HUES48 (cell line): ENCODE results near the gene GOT2.
"Not testable (repeated sequence)": the region's sequence is repeated elsewhere in the genome, so short reads cannot be mapped to it uniquely, and the experiment has no call there.

Experiments
- H3K27ac ChIP-seq: one replicate; pipeline ENCODE4 v1.7.0; 2013; ENCODE audit warnings: low read depth, low read length, inconsistent platforms
- H3K27me3 ChIP-seq: 2 replicates; pipeline ENCODE4 v1.6.1; 2013; ENCODE audit warnings: mild to moderate bottlenecking, low read length; ENCODE audit not compliant: control insufficient read depth, insufficient read depth
- H3K36me3 ChIP-seq: 2 replicates; pipeline ENCODE4 v1.6.1; 2013; ENCODE audit warnings: low read length; ENCODE audit not compliant: control insufficient read depth, insufficient read depth
- H3K4me1 ChIP-seq: 2 replicates; pipeline ENCODE4 v1.6.1; 2013; ENCODE audit warnings: mild to moderate bottlenecking, low read length; ENCODE audit not compliant: control insufficient read depth, insufficient read depth
- H3K4me3 ChIP-seq: 2 replicates; pipeline ENCODE4 v1.5.1; 2013; ENCODE audit warnings: mild to moderate bottlenecking, low read depth, low read length
- H3K9ac ChIP-seq: 2 replicates; pipeline ENCODE4 v1.6.1; 2013; ENCODE audit warnings: mild to moderate bottlenecking, low read depth, low read length, moderate library complexity
- H3K9me3 ChIP-seq: 2 replicates; pipeline ENCODE4 v1.6.1; 2013; ENCODE audit warnings: low read length; ENCODE audit not compliant: control insufficient read depth, insufficient read depth

The GOT2 gene

DNA sequence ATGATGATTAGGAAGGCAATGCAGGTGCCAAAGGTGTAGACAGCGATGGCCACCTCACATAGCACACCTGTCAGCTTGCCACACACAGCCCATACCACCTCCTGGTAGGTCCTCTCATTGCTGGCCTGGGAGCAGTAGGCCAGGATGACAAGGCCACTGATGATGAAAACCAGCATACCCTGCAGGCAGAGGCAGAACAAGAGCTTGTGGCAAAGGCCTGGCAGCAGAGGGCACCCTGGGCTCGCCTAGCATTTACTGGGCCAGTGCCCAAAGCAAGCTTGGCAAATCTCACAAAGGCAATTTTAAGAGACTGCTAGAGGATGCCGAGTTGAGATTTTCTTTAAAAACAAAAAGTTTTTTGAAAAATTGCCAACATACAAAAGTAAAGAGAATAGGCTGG lies 55.4 kb downstream of the GOT2 start:
- peaks cover 53% of the 10 kb centered on the region for H3K36me3 ChIP-seq

DNA sequence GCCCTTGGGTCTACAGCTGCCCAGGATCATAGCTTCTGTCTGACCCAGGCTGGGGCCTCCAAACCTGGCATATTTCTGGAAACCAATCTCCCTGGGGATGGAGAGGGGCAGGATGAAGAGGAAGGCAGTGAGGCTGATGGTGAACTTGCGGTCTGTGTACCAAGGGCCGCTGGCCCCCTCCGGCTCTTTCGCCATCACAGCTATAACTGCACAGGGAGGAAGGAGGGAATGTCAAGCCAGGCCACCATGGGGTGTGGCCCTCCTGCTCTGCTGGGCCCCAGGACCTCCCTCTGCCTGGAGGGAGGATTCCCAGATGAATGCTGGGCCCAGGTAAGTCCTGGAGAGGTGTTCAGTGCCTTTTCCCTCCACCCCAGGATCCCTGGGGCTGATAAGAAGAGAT lies 55.8 kb downstream of the GOT2 start:
- Histone ChIP-seq H3K27me3 (no peaks in the 10 kb centered on the region), H3K4me1 (no peaks in the 10 kb centered on the region), H3K9me3 (no peaks in the 10 kb centered on the region), H3K27ac (no peak overlapping the region), H3K36me3 (peaks cover 53% of the 10 kb centered on the region), H3K9ac (no peak overlapping the region), H3K4me3 (no peak overlapping the region)

More for the DNA sequence above, 55.4 kb downstream of the GOT2 start:
- Histone ChIP-seq H3K27me3 (no peaks in the 10 kb centered on the region), H3K4me1 (no peaks in the 10 kb centered on the region), H3K27ac (no peak overlapping the region), H3K9ac (no peak overlapping the region), H3K4me3 (no peak overlapping the region), H3K9me3 (no peaks in the 10 kb centered on the region)

DNA sequence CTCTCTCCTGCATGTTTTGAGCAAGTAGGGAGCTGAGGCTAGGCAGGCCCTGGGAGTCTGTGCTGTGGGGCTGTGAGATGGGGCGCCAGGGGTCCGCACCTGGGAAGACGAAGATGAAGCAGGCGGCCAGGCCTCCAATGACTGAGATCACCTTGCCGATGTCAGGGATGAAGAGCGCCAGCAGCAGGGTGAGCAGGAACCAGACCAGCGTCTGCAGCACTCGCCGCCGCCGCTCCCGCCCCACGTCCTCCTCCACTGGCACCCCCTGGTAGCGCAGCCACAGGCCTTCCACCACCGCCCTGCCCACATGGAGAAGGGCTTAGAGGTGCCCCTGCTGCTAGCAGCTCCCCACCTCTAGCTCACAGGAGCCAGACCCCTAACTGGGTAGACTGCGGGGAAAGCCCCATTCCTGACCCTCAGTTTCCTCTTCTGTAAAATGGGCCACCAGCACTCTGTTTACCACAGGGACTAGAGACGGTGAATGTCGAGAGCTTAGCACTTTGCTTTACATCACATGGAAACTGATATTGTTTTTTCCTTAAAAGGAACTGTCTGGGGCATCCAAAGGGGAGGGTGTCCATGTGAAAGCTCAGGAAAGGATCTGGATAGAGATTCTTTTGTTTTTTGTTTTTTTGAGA lies 63.1 kb downstream of the GOT2 start:
- Histone ChIP-seq H3K27ac (no peak overlapping the region), H3K9me3 (no peaks in the 10 kb centered on the region), H3K36me3 (peaks cover 48% of the 10 kb centered on the region)

DNA sequence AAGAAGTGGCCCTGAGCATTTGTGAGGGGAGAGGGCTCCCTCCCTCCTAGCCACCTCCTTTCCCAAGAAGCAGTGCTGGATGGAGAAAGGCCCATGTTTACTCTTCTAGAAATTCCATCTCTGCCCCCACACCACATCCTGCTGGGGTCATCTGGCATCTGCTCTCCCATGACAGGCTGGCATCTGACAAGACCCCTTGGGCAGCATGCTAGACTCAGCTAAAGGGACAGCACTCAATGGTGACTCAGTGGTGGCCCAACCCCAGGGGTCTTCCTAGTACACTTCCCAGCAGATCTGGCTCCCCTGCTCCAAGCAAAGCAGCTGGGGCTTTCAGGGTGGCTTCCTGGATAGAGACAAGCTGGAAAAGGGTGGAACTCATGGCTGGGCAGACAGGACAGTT lies 63.9 kb downstream of the GOT2 start:
- no peaks in the 10 kb centered on the region for H3K27me3 ChIP-seq
- no peak overlapping the region for H3K4me3 ChIP-seq
- H3K36me3 ChIP-seq: peaks cover 40% of the 10 kb centered on the region
- H3K9me3 ChIP-seq: no peaks in the 10 kb centered on the region
- H3K27ac ChIP-seq: no peak overlapping the region
- no peaks in the 10 kb centered on the region for H3K4me1 ChIP-seq
- H3K9ac ChIP-seq: no peak overlapping the region

More for the DNA sequence above, 63.1 kb downstream of the GOT2 start:
- Histone ChIP-seq H3K4me1 (no peaks in the 10 kb centered on the region), H3K9ac (no peak overlapping the region), H3K27me3 (no peaks in the 10 kb centered on the region), H3K4me3 (no peak overlapping the region)

DNA sequence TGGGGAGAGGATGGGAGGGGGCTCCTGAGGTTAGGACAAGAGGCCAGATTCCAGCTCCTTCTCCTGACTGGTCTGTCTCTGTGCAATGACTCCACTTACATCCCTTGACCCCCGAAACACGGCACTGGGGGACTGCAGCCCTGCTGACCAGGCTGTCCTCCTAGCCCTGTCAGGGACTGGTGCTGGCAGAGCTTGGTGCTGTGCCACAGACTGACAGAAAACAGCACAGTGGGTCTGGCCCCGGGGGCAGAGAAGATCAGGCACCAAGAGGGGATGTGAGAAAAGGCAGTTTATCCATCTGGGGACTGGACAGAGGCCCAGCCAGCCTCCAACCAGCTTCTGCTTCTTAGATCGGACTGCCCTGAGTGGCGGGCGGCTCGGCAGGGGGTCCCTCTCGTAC lies 68.9 kb downstream of the GOT2 start:
- peaks cover 16% of the 10 kb centered on the region for H3K36me3 ChIP-seq
- H3K27ac ChIP-seq: no peak overlapping the region
- no peak overlapping the region for H3K9ac ChIP-seq
- no peaks in the 10 kb centered on the region for H3K9me3 ChIP-seq
- no peaks in the 10 kb centered on the region for H3K27me3 ChIP-seq
- no peaks in the 10 kb centered on the region for H3K4me1 ChIP-seq
- H3K4me3 ChIP-seq: no peak overlapping the region

DNA sequence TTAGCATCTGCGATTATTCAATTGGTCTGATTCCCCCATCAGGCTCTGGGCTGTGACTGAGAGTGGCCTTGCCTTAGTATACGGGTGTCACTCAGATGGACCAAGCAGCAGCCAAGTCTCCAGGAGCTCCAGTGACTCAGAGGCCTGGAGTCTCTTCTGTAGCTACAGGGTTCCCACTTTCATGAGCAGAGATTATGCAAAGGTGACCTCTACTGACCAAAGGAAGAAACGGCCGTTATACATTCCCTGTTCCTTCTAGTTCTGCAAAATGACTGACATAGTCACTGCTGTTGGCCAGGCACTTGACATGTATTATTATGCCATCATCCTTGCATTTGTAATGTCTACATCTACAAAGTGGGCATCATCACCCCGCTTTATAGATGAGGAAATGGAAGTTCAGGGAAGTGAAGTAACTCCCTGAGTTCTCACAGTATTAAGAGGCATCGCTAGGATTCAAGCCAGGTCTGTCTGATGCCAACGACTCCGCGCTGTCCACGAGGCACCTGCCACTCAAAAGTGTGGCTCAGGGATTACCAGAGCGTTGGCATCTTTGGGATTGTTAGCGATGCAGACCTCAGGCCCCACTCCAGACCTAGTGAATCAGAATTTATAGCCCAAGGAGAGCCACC lies 72.8 kb downstream of the GOT2 start:
- Histone ChIP-seq H3K9me3 (no peaks in the 10 kb centered on the region), H3K36me3 (no peaks in the 10 kb centered on the region; the same call in 1 of the 2 replicates), H3K27ac (no peak overlapping the region), H3K9ac (no peak overlapping the region), H3K4me1 (no peaks in the 10 kb centered on the region), H3K27me3 (no peaks in the 10 kb centered on the region), H3K4me3 (no peak overlapping the region)

DNA sequence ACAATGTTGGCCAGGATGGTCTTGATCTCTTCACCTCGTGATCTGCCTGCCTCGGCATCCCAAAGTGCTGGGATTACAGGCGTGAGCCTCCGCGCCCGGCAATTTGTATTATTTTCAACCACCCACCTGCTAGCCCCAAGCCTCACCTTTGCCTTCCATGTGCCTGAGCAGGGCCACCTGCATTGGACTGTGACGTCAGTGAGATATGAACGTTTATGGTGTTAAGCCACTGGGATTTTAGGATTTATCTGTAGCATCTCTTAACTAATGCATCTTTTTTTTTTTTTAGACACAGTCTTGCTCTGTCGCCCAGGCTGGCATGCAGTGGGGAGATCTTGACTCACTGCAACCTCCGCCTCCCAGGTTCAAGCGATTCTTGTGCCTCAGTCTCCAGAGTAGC lies 74.2 kb downstream of the GOT2 start:
- not testable (repeated sequence) for H3K36me3 ChIP-seq

DNA sequence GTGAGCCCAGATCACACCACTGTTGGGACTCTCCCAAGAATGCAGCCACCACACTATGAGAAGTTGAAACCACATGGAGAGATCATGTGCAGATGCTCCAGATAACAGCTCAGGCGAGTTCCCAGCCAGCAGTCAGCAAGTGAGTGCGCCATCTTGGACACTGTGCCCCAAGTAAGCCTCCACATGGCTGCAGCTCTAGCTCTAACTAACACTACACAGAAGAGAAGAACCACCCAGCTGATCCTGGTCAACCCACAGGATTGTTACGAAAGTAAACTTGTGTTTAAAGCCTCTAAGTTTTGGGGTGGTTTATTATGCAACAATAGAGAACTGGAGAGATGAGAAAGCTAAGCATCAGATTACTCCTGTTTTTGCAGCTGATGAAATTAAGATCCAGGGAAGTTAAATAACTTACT lies 75.3 kb downstream of the GOT2 start:
- no peaks in the 10 kb centered on the region for H3K36me3 ChIP-seq
- no peak overlapping the region for H3K4me3 ChIP-seq
- H3K9ac ChIP-seq: no peak overlapping the region
- H3K9me3 ChIP-seq: no peaks in the 10 kb centered on the region
- no peaks in the 10 kb centered on the region for H3K4me1 ChIP-seq
- no peaks in the 10 kb centered on the region for H3K27me3 ChIP-seq
- H3K27ac ChIP-seq: no peak overlapping the region

More for the DNA sequence above, 74.2 kb downstream of the GOT2 start:
- not testable (repeated sequence) for H3K9ac ChIP-seq, H3K27me3 ChIP-seq, H3K4me1 ChIP-seq, H3K9me3 ChIP-seq, H3K27ac ChIP-seq, H3K4me3 ChIP-seq
